Measurements from ENCODE around the gene PTPRJ. TPM values are rescaled to one million over a fixed set of nuclear protein-coding genes. Genes with fewer than 3 reads are reported as not detected.

Gene PTPRJ
- total RNA-seq, 1 experiment from 2014 or later = 12.1 TPM

GRCh38 chr11:47964546-47964945 is 15.8 kb upstream of the PTPRJ start:
- Histone ChIP-seq H3K9me3 (ENCODE audit: low read depth, low read length, poor library complexity, severe bottlenecking) (no peaks in the 10 kb centered on the region), H3K27me3 (replicated peaks; ENCODE audit: insufficient read depth, low read depth, low read length, poor library complexity) (no peaks in the 10 kb centered on the region), H3K4me1 (ENCODE audit: insufficient read depth, low read length, poor library complexity, severe bottlenecking) (no peaks in the 10 kb centered on the region), H3K36me3 (ENCODE audit: insufficient read depth, low read length, poor library complexity, severe bottlenecking) (no peaks in the 10 kb centered on the region), H3K27ac (ENCODE audit: low read depth, low read length, poor library complexity, severe bottlenecking) (no peak overlapping the region), H3K4me3 (ENCODE audit: low read depth, low read length, poor library complexity, severe bottlenecking) (no peak overlapping the region)
- no TSS peak for BruUV-seq (replicated peaks)
- CTCF ChIA-PET = interaction anchor here (0.7 kb wide), 1 partner anchor 197 kb away, joined by 6 read pairs; the partner anchor contains the start of gene FNBP4
- DNase-seq (ENCODE audit: low spot score) = no peak
- TF ChIP-seq EZH2 (IDR thresholded peaks at IDR 0.05; ENCODE audit: borderline replicate concordance, low read depth, low read length, poor library complexity, severe bottlenecking) = no peak
- no peak for TF ChIP-seq CTCF (conservative IDR thresholded peaks at IDR 0.05; ENCODE audit: low read depth, low read length)
- intact Hi-C loops (cut with micrococcal nuclease; ENCODE audit: unreplicated experiment) = no loop called here
- POLR2A ChIA-PET (ENCODE audit: low non-redundant PET) = no interaction called here

- Histone ChIP-seq H3K27ac (ENCODE audit: low read depth, low read length, poor library complexity, severe bottlenecking) (no peak overlapping the region), H3K4me3 (ENCODE audit: low read depth, low read length, poor library complexity, severe bottlenecking) (no peak overlapping the region), H3K4me1 (ENCODE audit: insufficient read depth, low read length, poor library complexity, severe bottlenecking) (no peaks in the 10 kb centered on the region), H3K36me3 (ENCODE audit: insufficient read depth, low read length, poor library complexity, severe bottlenecking) (no peaks in the 10 kb centered on the region), H3K27me3 (replicated peaks; ENCODE audit: insufficient read depth, low read depth, low read length, poor library complexity) (no peaks in the 10 kb centered on the region), H3K9me3 (ENCODE audit: low read depth, low read length, poor library complexity, severe bottlenecking) (no peaks in the 10 kb centered on the region)
- DNase-seq (ENCODE audit: low spot score) = no peak
- ChIA-PET POLR2A (ENCODE audit: low non-redundant PET) (no interaction called here), CTCF (no interaction called here)
- intact Hi-C loops (cut with micrococcal nuclease; ENCODE audit: unreplicated experiment) = no loop called here
- no peak for TF ChIP-seq EZH2 (IDR thresholded peaks at IDR 0.05; ENCODE audit: borderline replicate concordance, low read depth, low read length, poor library complexity, severe bottlenecking)
- TF ChIP-seq CTCF (conservative IDR thresholded peaks at IDR 0.05; ENCODE audit: low read depth, low read length) = no peak
- no TSS peak for BruUV-seq (replicated peaks)
Observed at GRCh38 chr11:47967577-47968525, 12.5 kb upstream of the PTPRJ start.

GRCh38 chr11:47969401-47969800 is 11.0 kb upstream of the PTPRJ start:
- ChIA-PET CTCF (no interaction called here), POLR2A (ENCODE audit: low non-redundant PET) (interaction anchor here (0.7 kb wide), 1 partner anchor 109 kb away, joined by 3 read pairs; no protein-coding TSS in a partner anchor)
- Histone ChIP-seq H3K36me3 (ENCODE audit: insufficient read depth, low read length, poor library complexity, severe bottlenecking) (no peaks in the 10 kb centered on the region), H3K27me3 (replicated peaks; ENCODE audit: insufficient read depth, low read depth, low read length, poor library complexity) (no peaks in the 10 kb centered on the region), H3K9me3 (ENCODE audit: low read depth, low read length, poor library complexity, severe bottlenecking) (no peaks in the 10 kb centered on the region), H3K4me3 (ENCODE audit: low read depth, low read length, poor library complexity, severe bottlenecking) (no peak overlapping the region), H3K4me1 (ENCODE audit: insufficient read depth, low read length, poor library complexity, severe bottlenecking) (no peaks in the 10 kb centered on the region), H3K27ac (ENCODE audit: low read depth, low read length, poor library complexity, severe bottlenecking) (no peak overlapping the region)
- TF ChIP-seq EZH2 (IDR thresholded peaks at IDR 0.05; ENCODE audit: borderline replicate concordance, low read depth, low read length, poor library complexity, severe bottlenecking) (no peak), CTCF (conservative IDR thresholded peaks at IDR 0.05; ENCODE audit: low read depth, low read length) (no peak)
- no TSS peak for BruUV-seq (replicated peaks)
- DNase-seq (ENCODE audit: low spot score) = no peak
- intact Hi-C loops (cut with micrococcal nuclease; ENCODE audit: unreplicated experiment) = no loop called here

All from A673 (cell line).